ES-I3 (cell line): ENCODE results near the gene IRAK3.
"Not testable (repeated sequence)": the region's sequence is repeated elsewhere in the genome, so short reads cannot be mapped to it uniquely, and the experiment has no call there.

Source experiments
- H3K36me3 ChIP-seq: 2 replicates; pipeline ENCODE4 v1.6.1; 2013; ENCODE audit warnings: mild to moderate bottlenecking, low read length, control low read depth, moderate library complexity; ENCODE audit not compliant: insufficient read depth
- H3K4me1 ChIP-seq: 2 replicates; pipeline ENCODE4 v1.6.1; 2013; ENCODE audit warnings: mild to moderate bottlenecking, control low read depth, low read length; ENCODE audit not compliant: insufficient read depth
- H3K9ac ChIP-seq: 2 replicates; pipeline ENCODE4 v1.6.1; 2013; ENCODE audit warnings: low read depth, mild to moderate bottlenecking, low read length, moderate library complexity
- H3K9me3 ChIP-seq: 2 replicates; pipeline ENCODE4 v1.6.1; 2013; ENCODE audit warnings: mild to moderate bottlenecking, low read length, moderate library complexity; ENCODE audit not compliant: control insufficient read depth, insufficient read depth

The IRAK3 gene

DNA sequence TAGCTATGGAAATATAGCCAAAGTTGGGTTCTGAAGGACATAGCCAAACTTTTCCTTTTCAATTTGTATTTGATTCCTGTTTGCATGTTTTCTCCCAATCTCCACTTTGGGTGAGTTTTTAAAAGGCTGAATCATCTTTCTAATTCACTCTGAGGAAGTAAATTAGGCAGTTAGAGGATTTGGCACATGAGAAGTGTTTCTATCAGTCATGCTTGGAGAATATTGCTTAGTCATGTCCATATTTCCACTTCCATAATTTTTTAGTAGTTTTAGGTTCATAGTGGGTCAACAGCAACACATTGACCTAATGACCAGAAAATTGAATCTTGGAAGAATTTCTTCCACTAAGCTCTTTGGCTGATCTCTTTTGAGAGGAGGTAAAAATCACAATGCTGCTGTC lies 21.8 kb downstream of the IRAK3 start:
- no peak overlapping the region for H3K9ac ChIP-seq
- H3K9me3 ChIP-seq: no peaks in the 10 kb centered on the region
- H3K4me1 ChIP-seq: no peaks in the 10 kb centered on the region
- no peaks in the 10 kb centered on the region for H3K36me3 ChIP-seq

DNA sequence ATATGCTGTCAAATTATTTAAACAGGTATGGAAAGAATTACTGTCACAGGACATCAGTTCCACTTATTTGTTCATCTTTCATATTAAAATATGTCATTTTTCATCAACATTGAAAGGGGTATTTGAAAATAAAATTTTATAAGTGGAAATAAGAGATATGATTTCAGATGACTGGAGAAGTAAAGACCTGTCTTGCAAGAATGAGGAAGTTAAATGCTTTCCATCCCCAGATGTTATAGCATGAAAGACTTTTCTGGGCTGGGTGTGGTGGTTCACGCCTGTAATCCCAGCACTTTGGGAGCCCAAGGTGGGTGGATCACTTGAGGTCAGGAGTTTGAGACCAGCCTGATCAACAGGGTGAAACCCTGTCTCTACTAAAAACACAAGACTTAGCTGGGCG lies 22.6 kb downstream of the IRAK3 start:
- H3K36me3 ChIP-seq, H3K9me3 ChIP-seq: not testable (repeated sequence)

DNA sequence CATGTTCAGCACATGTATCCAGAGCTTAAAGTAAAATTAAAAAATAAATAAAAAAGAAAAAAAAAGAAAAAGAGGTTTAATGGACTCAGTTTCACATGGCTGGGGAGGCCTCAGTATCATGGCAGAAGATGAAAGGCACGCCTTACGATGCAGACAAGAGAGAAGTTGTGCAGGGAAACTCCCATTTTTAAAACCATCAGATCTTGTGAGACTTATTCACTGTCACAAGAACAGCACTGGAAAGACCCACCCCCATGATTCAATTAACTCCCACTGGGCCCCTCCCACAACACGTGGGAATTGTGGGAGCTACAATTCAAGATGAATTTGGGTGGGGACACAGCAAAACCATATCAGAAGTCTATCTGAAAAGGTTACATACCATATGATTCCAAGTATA lies 24.0 kb downstream of the IRAK3 start:
- not testable (repeated sequence) for H3K9ac ChIP-seq, H3K36me3 ChIP-seq, H3K9me3 ChIP-seq, H3K4me1 ChIP-seq

More for the DNA sequence above, 22.6 kb downstream of the IRAK3 start:
- H3K9ac ChIP-seq, H3K4me1 ChIP-seq: not testable (repeated sequence)

GRCh38 chr12:66217342-66217917 lies 28.4 kb downstream of the IRAK3 start:
- Histone ChIP-seq H3K4me1 (no peaks in the 10 kb centered on the region), H3K36me3 (no peaks in the 10 kb centered on the region), H3K9ac (no peak overlapping the region), H3K9me3 (peaks cover 12% of the 10 kb centered on the region)

DNA sequence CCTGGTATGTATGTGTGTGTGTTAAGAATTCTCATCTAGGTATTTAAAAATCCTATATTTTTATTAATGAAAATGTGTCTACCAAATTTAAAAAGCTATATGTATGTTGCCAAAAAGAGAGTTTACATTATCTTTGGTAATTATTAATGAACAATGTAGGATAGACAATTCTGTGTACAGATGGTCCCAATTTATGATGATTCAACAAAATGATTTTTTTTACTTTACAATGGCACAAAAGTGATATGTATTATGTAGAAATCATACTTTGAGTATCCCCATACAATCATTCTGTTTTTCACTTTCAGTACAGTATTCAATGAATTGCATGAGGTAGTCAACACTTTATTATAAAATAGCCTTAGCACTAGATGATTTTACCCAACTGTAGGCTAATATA lies 39.4 kb downstream of the IRAK3 start:
- no peaks in the 10 kb centered on the region for H3K4me1 ChIP-seq
- H3K9me3 ChIP-seq: no peaks in the 10 kb centered on the region
- H3K9ac ChIP-seq: no peak overlapping the region
- H3K36me3 ChIP-seq: no peaks in the 10 kb centered on the region

GRCh38 chr12:66232263-66232662 lies 43.2 kb downstream of the IRAK3 start:
- Histone ChIP-seq H3K36me3 (no peaks in the 10 kb centered on the region), H3K9me3 (no peaks in the 10 kb centered on the region), H3K9ac (no peak overlapping the region), H3K4me1 (no peaks in the 10 kb centered on the region)

DNA sequence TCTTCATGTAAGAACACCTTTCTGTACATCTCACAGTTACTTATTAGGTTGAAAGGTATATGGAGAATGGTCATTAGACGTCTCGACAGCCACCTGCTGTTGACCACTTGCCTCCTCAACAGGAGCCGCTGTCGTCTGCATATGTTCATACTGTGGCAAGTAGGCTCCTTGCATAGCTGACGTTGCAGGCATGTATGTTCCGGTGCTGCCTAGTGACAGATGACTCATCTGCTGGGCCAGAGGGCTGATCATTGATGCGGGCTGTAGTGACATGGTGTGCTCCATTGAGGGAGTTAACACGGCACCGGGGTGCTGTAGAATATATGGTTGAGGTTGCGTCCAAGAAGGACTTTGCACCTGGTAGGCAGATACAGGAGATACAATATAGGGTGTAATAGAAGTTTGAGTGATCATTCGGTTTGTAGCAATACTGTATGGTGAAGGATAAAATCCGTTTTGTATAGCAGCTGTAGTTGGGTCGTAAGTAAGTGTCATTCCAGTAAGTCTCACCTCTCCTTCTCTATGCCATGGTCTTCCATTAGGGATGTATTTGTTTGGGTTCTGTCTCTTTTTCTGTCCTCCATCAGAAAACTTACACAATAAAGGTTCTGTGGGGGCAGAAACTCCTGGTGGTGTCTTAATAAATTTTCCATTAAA lies 45.2 kb downstream of the IRAK3 start:
- H3K36me3 ChIP-seq, H3K9me3 ChIP-seq, H3K4me1 ChIP-seq: not testable (repeated sequence)
- H3K9ac ChIP-seq: peak overlapping the region; percentile 65; the same call in 1 of the 2 replicates

- H3K9me3 ChIP-seq, H3K36me3 ChIP-seq, H3K4me1 ChIP-seq: not testable (repeated sequence)
- peak overlapping the region; percentile 65 for H3K9ac ChIP-seq
Measured at GRCh38 chr12:66234773-66235625, 46.0 kb downstream of the IRAK3 start.

DNA sequence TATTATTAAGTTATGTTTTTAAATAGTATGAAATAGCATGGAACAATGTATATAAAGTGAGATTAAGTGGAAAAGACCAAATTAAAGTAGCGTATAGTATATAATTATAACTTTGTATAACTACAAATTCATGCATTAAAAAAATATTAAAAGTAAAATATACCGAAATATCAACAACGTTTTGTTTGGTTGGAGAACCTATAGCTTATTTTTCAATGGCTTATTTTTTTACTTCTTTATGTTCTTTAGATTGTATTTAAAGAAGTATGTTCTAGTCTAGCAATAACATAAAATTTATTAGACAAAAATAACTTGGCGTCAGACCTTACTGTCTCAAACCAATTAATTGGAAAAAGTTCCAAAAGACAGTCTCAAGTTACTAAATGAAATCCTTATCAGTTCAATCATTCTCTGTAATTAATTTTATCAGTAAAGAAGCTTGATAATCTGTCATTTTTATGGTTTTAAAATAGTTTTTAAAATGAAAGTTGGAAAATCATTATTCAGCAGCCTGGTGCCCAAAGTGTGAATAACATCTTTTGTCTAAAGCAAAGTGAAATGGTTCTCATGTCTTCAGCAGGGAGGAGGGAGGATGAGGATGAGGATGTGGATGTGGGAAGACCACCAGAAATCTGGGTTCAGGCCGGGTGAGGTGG lies 46.7 kb downstream of the IRAK3 start:
- no peaks in the 10 kb centered on the region for H3K36me3 ChIP-seq
- peak overlapping the region; percentile 65 for H3K9ac ChIP-seq
- peaks cover 13% of the 10 kb centered on the region for H3K4me1 ChIP-seq
- H3K9me3 ChIP-seq: no peaks in the 10 kb centered on the region

GRCh38 chr12:66236282-66236675 lies 47.3 kb downstream of the IRAK3 start:
- peaks cover 13% of the 10 kb centered on the region for H3K4me1 ChIP-seq
- not testable (repeated sequence) for H3K9me3 ChIP-seq, H3K36me3 ChIP-seq, H3K9ac ChIP-seq

DNA sequence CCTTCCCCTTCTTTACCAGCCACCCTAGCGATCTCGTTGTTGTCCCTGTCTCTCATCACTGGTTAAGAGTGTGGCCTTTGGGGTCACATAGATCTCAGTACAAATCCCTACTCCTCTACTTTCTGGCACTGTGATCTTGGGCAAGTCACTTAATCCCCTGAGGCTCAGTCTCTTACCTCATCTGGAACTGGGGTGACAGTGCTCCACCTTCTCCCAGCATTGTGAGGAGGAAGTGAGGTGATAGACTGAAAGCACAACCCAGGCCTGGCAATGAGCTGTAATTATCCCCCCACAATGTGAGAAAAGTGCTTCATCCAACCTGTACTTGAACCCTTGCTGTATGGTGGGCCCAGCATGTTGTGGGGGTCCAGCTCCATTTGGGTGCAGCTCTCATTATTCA lies 48.0 kb downstream of the IRAK3 start:
- peaks cover 13% of the 10 kb centered on the region for H3K4me1 ChIP-seq
- H3K9ac ChIP-seq: no peak overlapping the region
- H3K9me3 ChIP-seq: no peaks in the 10 kb centered on the region
- no peaks in the 10 kb centered on the region for H3K36me3 ChIP-seq

DNA sequence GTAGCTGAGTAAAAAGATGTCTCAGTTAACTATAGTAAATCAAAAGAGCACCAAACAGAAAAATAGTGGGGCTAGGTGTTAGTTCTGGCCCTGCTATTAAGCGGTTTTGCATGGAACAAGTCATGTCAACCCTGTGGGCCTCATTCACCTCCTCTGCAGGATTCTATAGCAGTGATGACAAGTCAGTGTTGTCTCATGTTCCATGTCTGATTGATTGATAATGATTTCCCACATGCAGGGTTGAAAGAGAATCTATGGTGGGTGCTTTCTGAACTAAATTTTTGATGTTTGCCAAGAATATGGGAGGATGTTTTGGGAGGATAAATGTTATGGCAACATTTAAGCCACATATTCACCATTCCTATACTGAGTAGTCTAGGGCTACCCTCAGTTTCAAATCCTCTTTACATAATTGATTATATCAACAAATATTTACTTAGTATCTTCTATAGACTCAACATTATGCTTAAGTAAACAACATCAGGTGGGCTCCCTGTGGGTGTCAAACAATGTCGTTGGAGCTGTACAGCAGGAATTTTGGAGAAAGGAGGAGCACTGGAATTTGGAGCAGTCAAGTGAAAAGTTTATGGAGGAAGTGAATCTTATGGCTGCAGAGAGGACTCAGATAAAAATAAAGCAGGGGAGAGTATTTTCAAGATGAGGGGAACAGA lies 48.6 kb downstream of the IRAK3 start:
- Histone ChIP-seq H3K4me1 (peaks cover 13% of the 10 kb centered on the region), H3K36me3 (no peaks in the 10 kb centered on the region), H3K9ac (no peak overlapping the region), H3K9me3 (no peaks in the 10 kb centered on the region)

DNA sequence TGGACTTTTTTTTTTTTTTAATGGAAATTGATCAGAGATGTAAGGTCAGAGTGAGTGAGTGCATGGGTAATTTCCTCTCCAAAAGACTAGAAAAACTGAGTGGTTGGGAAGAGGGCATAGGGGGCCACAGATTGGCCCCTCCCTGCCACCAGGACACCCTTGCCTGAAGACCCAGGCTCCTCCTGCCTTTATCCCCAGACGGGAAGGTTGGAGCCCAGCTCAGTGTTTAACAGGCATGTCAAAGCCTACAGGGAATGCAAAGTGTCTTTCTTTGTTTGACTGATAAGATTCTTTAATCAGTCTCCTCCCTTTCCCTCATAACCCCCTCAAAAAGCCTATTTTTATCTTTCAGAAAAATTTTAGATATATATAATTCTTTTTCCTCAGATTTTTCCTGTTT lies 50.3 kb downstream of the IRAK3 start:
- peaks cover 13% of the 10 kb centered on the region for H3K4me1 ChIP-seq
- H3K9ac ChIP-seq: no peak overlapping the region
- no peaks in the 10 kb centered on the region for H3K36me3 ChIP-seq
- no peaks in the 10 kb centered on the region for H3K9me3 ChIP-seq

GRCh38 chr12:66240096-66240820 lies 51.2 kb downstream of the IRAK3 start:
- Histone ChIP-seq H3K9ac (no peak overlapping the region), H3K4me1 (peaks cover 13% of the 10 kb centered on the region), H3K9me3 (no peaks in the 10 kb centered on the region), H3K36me3 (no peaks in the 10 kb centered on the region)
